NCI-H2227 (cell line): ENCODE results near the gene RASSF3.
"Not testable (repeated sequence)": the region's sequence is repeated elsewhere in the genome, so short reads cannot be mapped to it uniquely, and the experiment has no call there.

ENCODE experiments used
- DNase-seq: peaks from one replicate; lab custom pipeline; 2025; ENCODE audit not compliant: unreplicated experiment; lab: John Stamatoyannopoulos, UW

The RASSF3 gene

DNA sequence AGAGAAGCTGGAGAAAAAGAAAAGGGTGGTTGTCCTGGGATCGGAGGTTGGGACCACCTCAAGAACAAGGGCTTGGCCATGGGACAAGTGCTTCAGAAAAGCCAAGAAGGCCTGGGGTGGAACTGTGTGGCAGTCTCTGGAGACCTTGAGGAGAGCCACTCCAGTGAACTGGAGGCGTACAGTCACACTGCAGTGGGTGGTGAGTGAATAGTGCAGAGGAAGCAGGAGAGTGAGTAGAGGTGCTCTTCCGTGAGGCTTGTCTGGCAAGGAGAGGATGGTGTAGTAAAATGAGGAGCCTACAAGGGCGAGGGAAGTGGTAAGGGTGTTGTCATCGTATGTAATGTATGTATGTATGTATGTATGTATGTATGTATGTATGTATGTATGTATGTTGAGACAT, 20.9 kb downstream of the RASSF3 start:
- no peak for DNase-seq

DNA sequence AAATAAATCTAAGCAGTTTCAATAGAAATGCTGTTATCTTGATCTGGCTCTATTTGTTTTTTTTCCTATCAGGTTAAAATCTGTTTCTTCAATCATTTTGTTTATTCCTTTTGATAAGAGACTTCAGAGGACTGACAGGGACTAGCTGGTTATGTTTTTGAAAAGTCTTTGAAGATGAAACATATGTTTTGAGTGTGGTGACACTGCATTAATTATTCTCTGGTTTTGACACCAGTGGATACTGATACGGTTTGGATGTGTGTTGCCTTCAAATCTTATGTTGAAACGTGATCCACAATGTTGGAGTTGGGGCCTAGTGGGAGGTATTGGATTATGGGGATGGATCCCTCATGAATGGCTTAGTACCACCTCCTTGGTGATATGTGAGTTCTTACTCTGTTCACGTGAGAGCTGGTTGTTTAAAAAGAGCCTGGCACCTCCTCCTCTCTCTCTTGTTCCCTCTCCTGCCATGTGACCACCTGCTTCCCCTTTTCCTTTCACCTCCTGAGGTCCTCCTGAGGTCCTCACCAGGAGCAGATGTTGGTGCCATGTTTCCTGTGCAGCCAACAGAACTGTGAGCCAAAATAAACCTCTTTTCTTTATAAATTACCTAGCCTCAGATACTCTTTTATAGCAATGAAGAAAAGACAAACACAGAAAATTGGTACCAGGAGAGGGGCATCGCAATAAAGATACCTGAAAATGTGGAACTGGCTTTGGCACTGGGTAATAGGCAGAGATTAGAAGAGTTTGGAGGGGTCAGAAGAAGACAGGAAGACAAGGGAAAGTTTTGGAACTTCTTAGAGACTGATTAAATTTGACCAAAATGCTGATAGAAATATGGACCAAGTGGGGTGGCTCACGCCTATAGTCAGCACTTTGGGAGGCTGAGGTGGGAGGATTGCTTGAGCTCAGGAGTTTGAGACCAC, 23.0 kb downstream of the RASSF3 start:
- DNase-seq = no peak

DNA sequence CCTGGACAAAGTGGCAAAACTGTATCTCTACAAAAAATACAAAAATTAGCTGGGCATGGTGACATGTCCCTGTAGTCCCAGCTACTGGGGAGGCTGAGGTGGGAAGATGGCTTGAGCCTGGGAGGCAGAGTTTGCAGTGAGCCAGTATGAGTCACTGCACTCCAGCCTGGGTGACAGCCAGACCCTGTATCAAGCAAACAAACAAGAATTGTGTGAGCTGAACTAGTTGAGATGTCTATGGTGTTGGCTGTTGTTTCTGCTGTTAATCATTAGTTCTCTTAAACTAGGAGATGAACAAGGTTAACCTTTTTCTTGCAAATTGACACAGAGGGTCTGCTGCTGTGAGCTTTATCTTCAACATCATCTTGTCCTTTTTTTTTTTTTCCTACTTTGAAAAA, 23.6 kb downstream of the RASSF3 start:
- no peak for DNase-seq

DNA sequence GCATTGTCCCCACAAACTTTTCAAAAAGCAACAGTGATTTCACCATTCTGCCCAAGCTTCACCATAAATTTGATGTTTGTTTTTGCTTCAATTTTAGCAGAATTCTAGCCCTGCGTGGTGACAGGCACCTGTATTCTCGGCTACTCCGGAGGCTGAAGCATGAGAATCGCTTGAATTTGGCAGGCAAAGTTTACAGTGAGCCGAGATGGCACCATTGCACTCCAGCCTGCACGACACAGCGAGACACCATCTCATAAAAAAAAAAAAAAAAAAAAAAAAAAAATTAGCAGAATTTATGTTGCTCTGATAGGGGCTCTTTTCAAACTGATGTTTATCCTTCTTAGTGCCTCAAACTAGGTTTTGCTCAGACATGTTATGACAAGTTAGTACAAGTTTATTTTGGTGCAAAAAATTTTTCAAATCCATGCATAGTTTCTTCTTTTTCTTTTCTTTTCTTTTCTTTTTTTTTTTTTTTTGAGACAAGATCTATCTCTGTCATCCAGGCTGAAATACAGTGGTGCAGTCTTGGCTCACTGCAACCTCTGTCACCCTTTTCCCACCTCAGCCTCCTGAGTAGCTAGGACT, 24.3 kb downstream of the RASSF3 start:
- DNase-seq = no peak

DNA sequence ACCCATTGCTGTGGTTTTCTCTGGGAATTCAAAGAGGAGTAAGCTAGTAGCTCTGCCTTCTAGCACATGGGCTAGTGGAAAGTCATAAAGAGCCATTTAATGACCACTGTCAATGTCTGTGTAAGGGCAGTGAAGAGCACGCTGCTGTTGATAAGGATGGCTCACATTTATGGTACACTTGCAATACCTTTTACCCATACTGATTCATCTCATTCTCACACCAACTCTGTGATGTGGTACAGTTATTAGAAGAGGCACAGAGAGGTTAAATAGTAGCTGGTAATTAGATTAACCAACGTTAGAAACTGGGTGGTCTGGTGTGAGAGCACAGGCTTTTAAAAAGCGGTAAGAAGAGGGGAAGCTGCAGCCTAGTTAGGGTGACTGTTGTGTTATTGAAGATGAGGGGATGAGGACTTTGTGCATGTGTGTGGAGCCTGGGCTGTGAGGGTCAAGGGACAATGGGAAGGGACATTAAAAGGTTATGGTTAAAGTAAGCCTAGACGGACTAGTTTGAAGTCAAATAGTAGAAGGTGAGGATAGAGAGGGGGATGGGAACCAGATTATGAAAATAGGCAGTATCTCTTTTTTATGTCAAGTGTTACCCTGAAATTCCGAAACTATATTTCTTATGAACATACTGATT, 25.2 kb downstream of the RASSF3 start:
- DNase-seq = no peak

DNA sequence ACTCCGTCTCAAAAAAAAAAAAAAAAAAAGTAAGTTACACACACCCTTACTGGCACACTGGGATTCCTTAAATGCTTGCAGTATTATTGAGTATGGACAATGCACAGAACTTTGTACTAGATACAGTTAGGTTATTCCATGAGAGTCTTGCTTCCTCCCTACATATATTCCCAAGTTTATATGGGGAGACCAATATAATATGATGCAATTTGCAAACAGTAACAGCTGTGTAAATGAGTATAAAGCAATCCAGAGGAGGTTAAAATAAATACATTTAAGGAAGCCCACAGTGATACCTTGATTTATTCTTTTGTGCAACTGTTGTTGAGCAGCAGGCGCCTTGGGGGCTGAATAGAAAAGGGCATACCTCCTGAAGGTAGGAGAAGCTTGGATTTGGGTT, 26.6 kb downstream of the RASSF3 start:
- DNase-seq = no peak

DNA sequence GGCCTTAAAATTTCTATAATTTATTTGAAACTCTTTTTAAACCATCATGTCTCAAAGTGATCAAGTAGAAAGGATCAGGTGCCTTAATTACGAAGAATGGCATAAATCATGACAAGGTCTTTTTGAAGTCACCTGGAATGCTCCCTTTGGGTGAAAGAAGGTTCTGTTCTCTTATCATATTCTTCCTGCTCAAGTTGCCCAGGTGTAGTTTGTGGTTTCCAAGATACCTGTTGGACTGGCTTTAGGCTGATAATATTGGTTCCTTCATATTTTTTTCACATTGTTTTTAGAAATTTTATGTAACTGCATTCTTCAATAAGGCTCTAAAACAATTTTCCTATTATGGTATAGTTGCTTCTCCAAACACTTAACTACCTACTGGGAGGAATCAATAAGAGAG, 29.2 kb downstream of the RASSF3 start:
- DNase-seq = no peak

DNA sequence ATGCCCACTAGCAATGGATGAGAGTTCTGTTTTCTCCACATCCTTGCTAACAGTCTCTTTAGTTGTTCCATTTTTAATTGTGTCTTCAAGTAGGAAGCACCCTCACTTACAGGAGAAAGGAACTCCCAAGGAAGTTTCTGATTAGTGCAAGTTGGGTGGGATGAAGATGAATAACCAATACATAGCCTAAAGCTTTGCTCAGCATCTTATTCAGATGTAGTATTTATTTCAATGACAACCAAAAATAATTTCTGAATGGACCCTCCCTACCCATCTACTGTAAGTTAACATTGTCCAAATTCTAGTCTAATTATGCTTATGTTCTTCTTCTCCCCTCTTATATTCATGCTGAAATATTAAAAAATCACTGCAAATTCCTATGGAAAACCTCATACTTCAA, 36.0 kb downstream of the RASSF3 start:
- no peak for DNase-seq

DNA sequence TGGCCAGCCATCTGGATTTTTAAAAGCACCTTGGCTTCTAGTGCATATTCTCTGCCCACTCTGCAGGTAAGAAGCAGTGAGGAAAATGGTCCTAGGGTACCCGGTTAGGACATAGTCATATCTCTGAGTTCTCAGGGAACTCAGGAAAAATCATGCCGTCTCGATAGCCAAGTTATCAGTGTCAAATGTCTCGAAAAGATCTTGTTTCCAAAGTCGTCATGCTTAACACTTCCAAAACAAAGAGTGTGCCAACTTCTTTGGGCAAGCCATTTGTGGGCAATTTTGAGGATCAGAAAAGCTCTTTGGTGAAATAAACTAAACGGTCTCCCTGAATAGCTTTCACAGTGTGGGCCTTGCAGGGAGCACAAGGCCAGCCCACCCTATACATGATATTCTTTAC, 39.2 kb downstream of the RASSF3 start:
- DNase-seq = no peak

DNA sequence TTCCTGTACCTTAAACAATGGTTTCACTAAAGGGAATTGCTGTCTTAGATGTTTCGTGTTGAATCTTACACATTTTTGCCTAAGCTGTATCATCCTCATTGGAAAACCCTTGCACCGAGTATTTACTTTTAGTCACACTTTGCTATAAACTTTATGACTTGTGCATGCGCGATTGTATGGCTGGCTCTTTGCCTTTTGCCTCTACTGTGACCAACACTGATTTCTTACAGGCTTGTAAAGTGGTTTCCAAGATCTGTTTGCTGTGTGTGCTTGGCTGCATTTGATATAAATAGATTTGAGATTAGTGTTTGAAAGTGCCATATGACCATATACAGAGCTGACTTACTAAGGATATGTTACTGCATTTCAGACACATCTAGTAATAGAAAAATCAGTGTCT, 40.5 kb downstream of the RASSF3 start:
- DNase-seq = no peak

DNA sequence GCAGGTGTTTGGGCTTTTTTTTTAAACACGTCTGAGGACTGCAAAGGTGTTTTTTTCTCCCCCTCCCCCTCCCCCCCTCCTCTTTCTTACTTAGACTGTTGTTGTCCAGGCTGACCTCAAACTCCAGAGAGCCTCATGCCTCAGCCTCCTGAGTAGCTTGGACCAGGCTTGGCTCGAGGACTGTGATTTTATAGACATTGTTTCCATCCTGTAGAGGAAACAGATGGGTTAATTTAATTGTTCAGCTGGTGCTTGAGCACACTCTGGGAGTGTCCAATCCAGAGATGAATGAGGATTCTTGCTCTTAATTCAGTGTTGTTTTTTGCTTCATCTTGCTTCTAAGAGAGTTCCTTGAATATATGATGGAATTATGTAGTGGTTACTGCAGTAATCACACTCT, 42.1 kb downstream of the RASSF3 start:
- DNase-seq = no peak

DNA sequence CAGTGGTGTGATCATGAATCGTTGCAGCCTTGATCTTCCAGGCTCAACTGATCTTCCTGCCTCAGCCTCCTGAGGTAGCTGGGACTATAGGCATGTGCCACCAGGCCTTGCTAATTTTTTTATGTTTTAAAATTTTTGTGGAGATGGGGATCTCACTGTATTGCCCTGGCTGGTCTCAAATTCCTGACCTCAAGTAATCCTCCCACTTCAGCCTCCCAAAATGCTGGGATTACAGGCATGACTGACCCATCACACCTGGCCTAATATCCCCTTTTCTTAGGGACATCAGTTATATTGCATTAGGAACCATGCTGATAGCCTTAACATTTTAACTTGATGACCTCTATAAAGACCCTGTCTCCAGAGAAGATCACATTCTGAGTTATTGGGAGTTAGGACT, 42.8 kb downstream of the RASSF3 start:
- DNase-seq = no peak

DNA sequence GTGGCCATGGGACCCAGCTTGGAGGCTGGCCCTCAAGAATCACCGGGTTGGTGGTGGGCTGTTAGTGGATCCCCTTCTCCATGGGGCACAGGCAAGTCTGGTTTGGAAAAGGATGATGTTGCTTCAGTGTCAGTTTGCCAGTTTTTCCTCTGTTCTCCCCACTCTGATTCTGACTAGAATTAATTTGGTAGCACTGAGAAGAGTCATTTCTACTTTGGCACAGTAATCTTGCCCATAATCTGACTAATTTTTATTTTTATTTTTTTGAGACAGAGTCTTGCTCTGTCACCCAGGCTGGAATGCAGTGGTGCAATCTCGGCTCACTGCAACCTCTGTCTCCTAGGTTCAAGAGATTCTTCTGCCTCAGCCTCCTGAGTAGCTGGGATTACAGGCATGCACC, 43.6 kb downstream of the RASSF3 start:
- DNase-seq = not testable (repeated sequence)

DNA sequence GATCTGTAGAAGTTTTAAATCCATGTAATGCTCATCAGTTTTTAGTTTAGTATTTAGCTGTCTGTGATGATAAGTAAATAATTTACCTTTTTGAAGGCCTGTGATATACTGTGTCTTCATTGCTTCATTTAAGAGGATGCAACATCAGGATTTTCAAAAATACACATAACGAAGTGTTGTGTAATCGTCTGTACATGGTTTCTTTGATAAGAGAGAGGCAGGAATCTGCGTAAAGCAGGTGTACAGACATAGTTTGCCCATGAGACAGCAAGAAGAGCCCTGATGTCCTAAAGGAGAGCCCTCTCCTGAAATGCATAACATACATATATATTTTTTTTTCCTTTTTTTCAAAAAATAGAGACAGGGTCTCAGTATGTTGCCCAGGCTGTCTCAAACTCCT, 44.8 kb downstream of the RASSF3 start:
- no peak for DNase-seq

DNA sequence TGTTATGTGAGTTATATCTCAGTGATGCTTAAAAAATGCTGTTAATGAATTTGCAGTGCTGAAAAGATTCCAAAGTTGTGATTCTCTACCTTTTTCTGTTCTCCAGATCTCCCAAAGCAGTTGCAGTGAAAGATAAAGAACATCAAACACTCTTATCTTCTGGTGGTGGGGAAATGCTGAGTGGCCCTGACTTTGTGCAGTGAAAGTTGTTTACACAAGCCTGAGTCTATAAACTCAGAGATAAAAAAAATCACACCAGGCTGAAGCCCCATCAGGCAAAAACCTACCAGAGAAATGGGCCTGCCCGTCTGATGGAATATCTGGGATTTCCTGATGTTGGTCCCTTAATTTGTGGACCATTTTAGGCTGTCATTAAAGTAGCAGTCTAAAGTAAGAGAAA, 46.1 kb downstream of the RASSF3 start:
- no peak for DNase-seq

DNA sequence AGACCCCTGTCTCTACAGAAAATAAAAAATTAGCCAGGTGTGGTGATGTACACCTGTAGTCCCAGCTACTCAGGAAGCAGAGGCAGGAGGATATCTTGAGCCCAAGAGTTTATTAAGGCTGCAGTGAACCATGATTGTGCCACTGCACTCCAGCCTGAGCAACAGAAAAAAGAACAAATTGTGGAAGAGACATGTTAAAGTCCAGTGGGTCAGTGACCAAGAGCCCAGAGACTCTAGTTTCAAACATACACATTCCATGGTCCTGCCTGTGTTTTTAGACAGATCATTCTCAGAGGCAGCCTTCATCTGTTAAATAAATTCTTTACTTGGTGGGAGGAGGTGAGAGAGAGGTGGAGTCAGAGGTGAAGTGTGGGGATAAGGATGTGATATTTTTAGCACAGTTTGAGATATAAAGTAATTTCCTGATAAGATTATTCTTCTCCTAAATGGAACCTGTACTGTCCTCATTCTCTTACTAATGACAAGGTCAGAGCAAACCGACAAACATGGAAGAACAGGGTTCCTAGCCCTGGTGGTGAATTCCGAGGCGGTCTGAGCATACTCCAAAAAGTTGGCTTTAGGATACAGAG, 48.7 kb downstream of the RASSF3 start:
- no peak for DNase-seq

DNA sequence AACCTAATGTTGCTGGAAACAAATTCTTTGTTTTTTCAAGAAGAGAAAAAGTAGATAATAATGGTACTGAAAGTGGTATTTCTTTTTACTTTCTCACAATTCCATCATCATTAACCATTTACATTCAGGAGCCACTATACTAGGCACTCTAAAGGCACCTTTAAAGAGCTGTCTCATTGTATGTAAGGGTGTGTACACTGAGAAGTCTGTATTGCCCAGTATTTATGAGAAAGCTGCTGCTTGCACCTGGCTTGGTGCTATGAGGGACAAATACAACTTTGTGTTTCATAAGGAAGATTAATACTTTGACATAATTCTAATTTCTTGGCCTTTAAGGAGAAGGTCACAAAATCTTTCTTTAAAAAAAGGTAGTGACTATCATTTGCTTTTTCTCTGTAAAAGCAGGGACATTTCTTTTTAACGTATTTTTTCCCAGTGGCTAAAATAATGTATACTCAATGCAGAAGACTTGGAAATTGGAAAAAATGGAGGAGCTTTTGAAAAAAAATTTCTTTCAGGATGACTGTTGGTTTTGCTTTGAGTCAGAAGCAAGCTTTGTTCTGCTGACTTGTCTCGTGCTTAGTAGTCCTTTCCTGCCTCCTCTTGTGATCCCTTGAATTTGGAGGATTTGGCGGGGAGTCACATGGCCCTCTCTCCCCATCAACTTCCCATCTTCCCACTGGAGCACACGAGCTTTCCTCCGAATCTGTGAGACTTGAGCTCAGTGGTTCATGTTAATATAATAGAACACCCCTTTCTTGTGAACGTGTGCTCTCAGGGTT, 50.1 kb downstream of the RASSF3 start:
- no peak for DNase-seq

DNA sequence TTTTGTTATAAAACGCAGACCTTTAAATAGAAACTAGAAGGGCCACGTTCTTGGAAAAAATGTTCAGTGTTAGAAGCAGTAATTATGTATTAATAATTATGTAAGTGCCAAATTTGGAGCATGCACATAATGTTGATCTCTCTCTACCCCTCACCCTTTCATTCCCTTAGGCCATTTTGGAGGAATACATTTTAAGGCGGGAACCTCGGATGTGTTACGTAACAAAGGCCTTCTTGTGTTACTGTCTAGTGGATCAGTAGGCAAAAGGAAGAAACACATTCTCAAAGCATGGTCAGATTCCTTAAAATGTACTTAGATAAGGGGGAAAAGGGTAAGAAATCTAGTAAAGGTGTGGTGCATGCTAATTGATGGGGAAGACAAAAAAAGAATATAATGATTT, 52.7 kb downstream of the RASSF3 start:
- no peak for DNase-seq

DNA sequence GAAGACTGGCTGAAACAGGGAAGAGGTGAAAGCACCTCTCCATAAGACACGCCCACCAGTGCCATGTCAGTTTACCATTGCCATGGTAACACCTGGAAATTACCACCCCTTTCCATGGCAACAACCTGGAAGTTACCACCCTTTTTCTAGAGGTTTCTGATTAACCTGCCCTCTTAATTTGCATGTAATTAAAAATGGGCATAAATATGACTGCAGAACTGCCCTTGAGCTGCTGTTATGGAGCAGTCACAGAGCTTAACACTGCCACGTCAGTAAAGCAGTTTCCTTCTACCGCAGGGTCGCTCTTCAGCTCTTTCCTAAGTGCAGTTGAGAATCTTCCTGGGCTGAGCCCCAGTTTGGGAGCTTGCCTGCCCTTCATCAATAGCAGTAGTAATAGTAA, 55.2 kb downstream of the RASSF3 start:
- no peak for DNase-seq

DNA sequence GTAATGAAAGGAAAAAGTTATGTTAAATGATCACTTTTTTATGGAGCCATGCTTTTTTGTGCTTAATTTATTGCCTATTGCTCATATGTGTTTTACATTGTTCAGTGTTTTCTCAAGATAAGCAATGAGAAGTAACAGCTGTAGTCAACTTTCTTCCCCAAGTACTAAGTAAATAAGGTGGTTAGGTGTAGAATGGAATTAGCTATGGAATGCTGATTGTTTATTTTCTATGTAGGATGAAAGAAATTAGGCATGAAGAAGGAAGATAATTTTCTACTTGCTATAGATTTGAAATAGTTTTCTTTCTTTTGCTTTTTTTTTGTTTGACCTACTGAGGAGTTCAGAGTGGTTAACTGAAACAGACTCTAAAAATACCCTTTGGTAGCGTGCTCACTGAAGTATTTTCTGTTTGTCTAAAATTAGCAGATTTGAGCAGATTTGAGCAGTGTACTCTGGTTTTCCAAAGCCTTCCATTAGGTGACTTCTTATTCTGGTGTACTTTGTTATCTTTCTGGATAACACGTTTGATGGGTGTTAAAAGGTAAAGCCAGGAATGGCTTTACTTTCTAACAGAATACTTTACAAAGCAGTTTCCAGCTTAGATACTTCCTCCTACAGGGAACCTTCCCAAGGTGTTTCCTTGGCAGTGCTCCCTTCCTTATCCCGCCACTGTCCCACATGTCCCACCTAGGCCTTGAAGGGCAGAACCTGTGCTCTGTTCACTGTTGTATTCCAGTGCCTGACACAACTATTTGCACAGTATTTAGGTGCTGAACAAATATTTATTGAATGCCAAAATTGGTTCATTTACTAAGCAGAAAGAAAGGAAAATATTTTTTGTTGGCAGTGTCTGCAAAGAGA, 56.0 kb downstream of the RASSF3 start:
- DNase-seq = no peak
